H9 (cell line): ENCODE data around the gene PLXNB1. TPM values are rescaled to one million over a fixed set of nuclear protein-coding genes. Genes with fewer than 3 reads are reported as not detected.

ENCODE experiments used
- DNase-seq: peaks from one replicate; pipeline ENCODE4 v3.0.0-alpha.2; 2017
- H2AFZ ChIP-seq: one replicate; pipeline ENCODE4 v1.6.1; 2013; ENCODE audit warnings: mild to moderate bottlenecking, low read length, control low read depth, moderate library complexity
- H2AK5ac ChIP-seq: 2 replicates; pipeline ENCODE4 v1.6.1; 2013; ENCODE audit warnings: low read length, control low read depth, mixed read lengths; ENCODE audit not compliant: insufficient read length
- H2BK120ac ChIP-seq: one replicate; pipeline ENCODE4 v1.6.1; 2013; ENCODE audit warnings: low read depth, mild to moderate bottlenecking, low read length, control low read depth, inconsistent platforms; ENCODE audit not compliant: poor library complexity, severe bottlenecking
- H2BK12ac ChIP-seq: 2 replicates; pipeline ENCODE4 v1.6.1; 2013; ENCODE audit warnings: low read length, control low read depth, mixed read lengths, low read depth; ENCODE audit not compliant: insufficient read length
- H2BK15ac ChIP-seq: 2 replicates; pipeline ENCODE4 v1.6.1; 2013; ENCODE audit warnings: low read depth, low read length, control low read depth
- H2BK20ac ChIP-seq: one replicate; pipeline ENCODE4 v1.6.1; 2013; ENCODE audit warnings: low read depth, mild to moderate bottlenecking, low read length, control low read depth, inconsistent platforms; ENCODE audit not compliant: poor library complexity, severe bottlenecking
- H2BK5ac ChIP-seq: 2 replicates; pipeline ENCODE4 v1.6.1; 2013; ENCODE audit warnings: low read length, control low read depth, mixed read lengths; ENCODE audit not compliant: insufficient read length
- H3K14ac ChIP-seq: 2 replicates; pipeline ENCODE4 v1.6.1; 2013; ENCODE audit warnings: low read length, control low read depth; ENCODE audit not compliant: insufficient read depth
- H3K18ac ChIP-seq: 2 replicates; pipeline ENCODE4 v1.6.1; 2013; ENCODE audit warnings: low read depth, mild to moderate bottlenecking, mixed read lengths, low read length, control low read depth; ENCODE audit not compliant: insufficient read length
- H3K23ac ChIP-seq: 2 replicates; pipeline ENCODE4 v1.6.1; 2013; ENCODE audit warnings: low read length, control low read depth, mixed read lengths, low read depth; ENCODE audit not compliant: insufficient read length
- H3K23me2 ChIP-seq: 2 replicates; pipeline ENCODE4 v1.6.1; 2013; ENCODE audit warnings: low read depth, mild to moderate bottlenecking, mixed read lengths, low read length, control low read depth; ENCODE audit not compliant: insufficient read length, poor library complexity, severe bottlenecking
- H3K27ac ChIP-seq: 2 replicates; pipeline ENCODE4 v1.5.1; 2013; ENCODE audit warnings: low read length, control low read depth, mixed read lengths, low read depth; ENCODE audit not compliant: insufficient read length
- H3K27me3 ChIP-seq: 2 replicates; pipeline ENCODE4 v1.6.1; 2013; ENCODE audit warnings: low read length, control low read depth, inconsistent platforms; ENCODE audit not compliant: insufficient read depth
- H3K4ac ChIP-seq: 2 replicates; pipeline ENCODE4 v1.6.1; 2013; ENCODE audit warnings: low read depth, mild to moderate bottlenecking, control low read depth, inconsistent platforms, low read length, moderate library complexity
- H3K4me1 ChIP-seq: 2 replicates; pipeline ENCODE4 v1.6.1; 2013; ENCODE audit warnings: low read length, control low read depth, inconsistent platforms; ENCODE audit not compliant: insufficient read depth
- H3K4me2 ChIP-seq: 2 replicates; pipeline ENCODE4 v1.6.1; 2013; ENCODE audit warnings: low read length, control low read depth, mixed read lengths; ENCODE audit not compliant: insufficient read length, insufficient read depth
- H3K56ac ChIP-seq: 2 replicates; pipeline ENCODE4 v1.6.1; 2013; ENCODE audit warnings: low read depth, mild to moderate bottlenecking, mixed read lengths, low read length, control low read depth; ENCODE audit not compliant: insufficient read length
- H3K79me1 ChIP-seq: 2 replicates; pipeline ENCODE4 v1.6.1; 2013; ENCODE audit warnings: low read depth, mild to moderate bottlenecking, moderate library complexity, low read length, control low read depth, inconsistent platforms; ENCODE audit not compliant: insufficient read depth, poor library complexity, severe bottlenecking
- H3K79me2 ChIP-seq: 2 replicates; pipeline ENCODE4 v1.6.1; 2013; ENCODE audit warnings: low read length, control low read depth, inconsistent platforms; ENCODE audit not compliant: insufficient read depth
- H3K9ac ChIP-seq: 2 replicates; pipeline ENCODE4 v1.6.1; 2013; ENCODE audit warnings: low read length, control low read depth, mixed read lengths; ENCODE audit not compliant: insufficient read length; ENCODE audit errors: extremely low read depth
- H3K9me3 ChIP-seq: one replicate; pipeline ENCODE4 v1.6.1; 2013; ENCODE audit warnings: low read depth, low read length, inconsistent platforms; ENCODE audit not compliant: control insufficient read depth
- H3T11ph ChIP-seq: one replicate; pipeline ENCODE4 v1.6.1; 2013; ENCODE audit warnings: mild to moderate bottlenecking, low read length, control low read depth, inconsistent platforms
- H4K20me1 ChIP-seq: one replicate; pipeline ENCODE4 v1.6.1; 2013; ENCODE audit not compliant: control insufficient read depth, insufficient read length, insufficient read depth
- H4K5ac ChIP-seq: 2 replicates; pipeline ENCODE4 v1.6.1; 2013; ENCODE audit warnings: low read depth, mild to moderate bottlenecking, mixed read lengths, low read length, control low read depth; ENCODE audit not compliant: insufficient read length
- H4K8ac ChIP-seq: replicated peaks from 2 replicates; pipeline ENCODE4 v1.6.1; 2013; ENCODE audit warnings: low read length, control low read depth, mixed read lengths, low read depth; ENCODE audit not compliant: insufficient read length
- H4K91ac ChIP-seq: 2 replicates; pipeline ENCODE4 v1.6.1; 2013; ENCODE audit warnings: low read depth, mild to moderate bottlenecking, moderate library complexity, mixed read lengths, low read length, control low read depth; ENCODE audit not compliant: insufficient read length
- H3K27ac Mint-ChIP-seq, 3 experiments: 2 replicates in 2 of 3; 3 replicates in 1 of 3; pipeline ENCODE4 v1.8.0; 2020 to 2021; ENCODE audit warnings: mixed read lengths in 3 of 3, mild to moderate bottlenecking in 1 of 3, moderate library complexity in 1 of 3
- H3K27me3 Mint-ChIP-seq: 2 replicates; pipeline ENCODE4 v1.8.0; 2021; ENCODE audit warnings: low read depth, mild to moderate bottlenecking, moderate library complexity, mixed read lengths
- H3K36me3 Mint-ChIP-seq, 3 experiments: 2 replicates in 2 of 3; 3 replicates in 1 of 3; pipeline ENCODE4 v1.8.0; 2020 to 2021; ENCODE audit warnings: low read depth in 3 of 3, mixed read lengths in 3 of 3; ENCODE audit not compliant: insufficient read depth in 1 of 3
- H3K4me1 Mint-ChIP-seq, 2 experiments: 2 replicates each; pipeline ENCODE4 v1.8.0; 2020; ENCODE audit warnings: mixed read lengths in 2 of 2
- H3K4me3 Mint-ChIP-seq, 2 experiments: 2 replicates in 1 of 2; 3 replicates in 1 of 2; pipeline ENCODE4 v1.8.0; 2020 to 2021; ENCODE audit warnings: mild to moderate bottlenecking in 2 of 2, mixed read lengths in 2 of 2, moderate library complexity in 1 of 2
- H3K9me3 Mint-ChIP-seq, 2 experiments: 2 replicates in 1 of 2; 3 replicates in 1 of 2; pipeline ENCODE4 v1.8.0; 2020; ENCODE audit warnings: mild to moderate bottlenecking in 2 of 2, mixed read lengths in 2 of 2, moderate library complexity in 1 of 2
- WGBS: extraction: QIAGEN DNeasy Blood & Tissue Kit; methylation state at CpG from one replicate; pipeline ENCODE4 v1.1.7; 2013; ENCODE audit warnings: missing lambda C conversion rate, low lambda C conversion rate, mixed read lengths; ENCODE audit not compliant: insufficient read length; ENCODE audit errors: extremely low coverage; 5-methylcytosine and 5-hydroxymethylcytosine counted together
- total RNA-seq: library from RNA; stranded (reverse); gene quantifications from 2 replicates; pipeline ENCODE4 v1.2.1, GENCODE V29; 2021
- TF ChIP-seq, protein P1 (sequence below): fragments of 200-600 bp; sonication (generic); conservative IDR thresholded peaks from 3 replicates; pipeline ENCODE4 v1.8.0; 2021; ENCODE audit warnings: antibody characterized with exemption, mild to moderate bottlenecking

The PLXNB1 gene
- total RNA-seq, 1 experiment from 2014 or later, result 184 TPM

DNA sequence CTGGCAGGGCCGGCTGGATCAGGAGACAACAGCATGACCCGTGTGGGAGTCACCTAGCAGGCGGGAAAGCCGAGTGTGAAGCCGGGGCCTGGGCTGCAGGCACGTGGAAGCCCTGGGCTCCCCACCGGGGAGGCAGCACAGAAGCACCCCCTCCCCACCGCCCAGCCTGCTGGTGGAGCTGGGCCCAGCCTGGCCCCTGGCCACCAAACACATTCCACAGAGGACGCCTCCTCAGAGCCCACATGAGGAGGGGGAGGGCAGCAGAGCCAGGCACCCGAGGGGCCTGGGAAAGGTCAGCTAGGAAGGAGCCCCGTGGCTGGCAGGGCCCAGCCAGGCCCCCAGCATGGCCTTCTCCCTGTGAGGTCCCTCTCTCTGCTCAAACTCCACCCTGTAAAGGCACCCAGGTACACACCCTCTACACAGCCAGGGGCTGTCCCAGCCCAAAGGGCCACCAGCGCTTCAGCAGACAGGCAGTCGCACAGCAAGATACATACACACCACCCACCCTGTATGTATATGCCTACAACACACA, 4.5 kb downstream of the PLXNB1 start:
- Histone ChIP-seq H4K91ac (no peak overlapping the region), H2AFZ (no peak overlapping the region), H3K79me1 (no peaks in the 10 kb centered on the region), H3K4me2 (no peak overlapping the region), H3T11ph (no peak overlapping the region), H2BK20ac (no peak overlapping the region), H3K27ac (no peak overlapping the region), H3K4ac (no peak overlapping the region), H2AK5ac (no peak overlapping the region), H2BK120ac (no peak overlapping the region), H2BK15ac (no peak overlapping the region), H3K4me1 (peaks cover 9% of the 10 kb centered on the region; the same call in 1 of the 2 replicates), H3K23me2 (peaks cover 13% of the 10 kb centered on the region), H4K5ac (no peak overlapping the region), H3K27me3 (no peaks in the 10 kb centered on the region), H3K23ac (no peak overlapping the region), H3K18ac (no peak overlapping the region), H2BK5ac (no peak overlapping the region), H3K79me2 (peaks cover 35% of the 10 kb centered on the region; the same call in 1 of the 2 replicates), H3K14ac (no peak overlapping the region), H3K56ac (no peak overlapping the region), H4K8ac (no peak overlapping the region), H3K9ac (no peak overlapping the region), H4K20me1 (no peaks in the 10 kb centered on the region), H2BK12ac (no peak overlapping the region), H3K9me3 (no peaks in the 10 kb centered on the region)
- TF ChIP-seq, protein P1, sequence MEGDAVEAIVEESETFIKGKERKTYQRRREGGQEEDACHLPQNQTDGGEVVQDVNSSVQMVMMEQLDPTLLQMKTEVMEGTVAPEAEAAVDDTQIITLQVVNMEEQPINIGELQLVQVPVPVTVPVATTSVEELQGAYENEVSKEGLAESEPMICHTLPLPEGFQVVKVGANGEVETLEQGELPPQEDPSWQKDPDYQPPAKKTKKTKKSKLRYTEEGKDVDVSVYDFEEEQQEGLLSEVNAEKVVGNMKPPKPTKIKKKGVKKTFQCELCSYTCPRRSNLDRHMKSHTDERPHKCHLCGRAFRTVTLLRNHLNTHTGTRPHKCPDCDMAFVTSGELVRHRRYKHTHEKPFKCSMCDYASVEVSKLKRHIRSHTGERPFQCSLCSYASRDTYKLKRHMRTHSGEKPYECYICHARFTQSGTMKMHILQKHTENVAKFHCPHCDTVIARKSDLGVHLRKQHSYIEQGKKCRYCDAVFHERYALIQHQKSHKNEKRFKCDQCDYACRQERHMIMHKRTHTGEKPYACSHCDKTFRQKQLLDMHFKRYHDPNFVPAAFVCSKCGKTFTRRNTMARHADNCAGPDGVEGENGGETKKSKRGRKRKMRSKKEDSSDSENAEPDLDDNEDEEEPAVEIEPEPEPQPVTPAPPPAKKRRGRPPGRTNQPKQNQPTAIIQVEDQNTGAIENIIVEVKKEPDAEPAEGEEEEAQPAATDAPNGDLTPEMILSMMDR, result no peak
- Mint-ChIP-seq H3K36me3 (peaks cover 12 to 36% (median 32%) of the 10 kb centered on the region in 3 experiments; a peak in 6 of 7 replicates), H3K27me3 (no peaks in the 10 kb centered on the region), H3K4me3 (no peak overlapping the region; a peak in 2 of 5 replicates), H3K27ac (peak overlapping the region; percentile 6 to 94 (median 78); a peak in 4 of 7 replicates), H3K4me1 (peaks cover 32 to 37% of the 10 kb centered on the region in 2 experiments), H3K9me3 (no peaks in the 10 kb centered on the region)
- no CpG with 5 or more reads among the region's 13 CpGs for WGBS
- no peak for DNase-seq
